OCI-LY1 (cell line): ENCODE measurements around the gene PLXNA3.

Experiments used
- H2AFZ ChIP-seq: fragments of 200-600 bp; sonication (generic), shearing (Covaris generic); 2 replicates; pipeline ENCODE4 v1.6.0; 2014; ENCODE audit warnings: antibody characterized with exemption, mild to moderate bottlenecking, low read length
- H3F3A ChIP-seq: fragments of 200-600 bp; sonication (generic), shearing (Covaris generic); 2 replicates; pipeline ENCODE4 v1.6.0; 2014; ENCODE audit warnings: mild to moderate bottlenecking, antibody characterized with exemption, low read length, moderate library complexity; ENCODE audit not compliant: insufficient read depth
- H3K27ac ChIP-seq: fragments of 200-600 bp; sonication (generic); 2 replicates; pipeline ENCODE4 v1.5.1; 2014; ENCODE audit warnings: low read length, mixed run types, mild to moderate bottlenecking, low read depth; ENCODE audit not compliant: poor library complexity, severe bottlenecking
- H3K27me3 ChIP-seq: fragments of 200-600 bp; sonication (generic); 2 replicates; pipeline ENCODE4 v1.6.0; 2014; ENCODE audit warnings: antibody characterized with exemption, mild to moderate bottlenecking, low read length, moderate library complexity; ENCODE audit not compliant: insufficient read depth
- H3K36me3 ChIP-seq: fragments of 200-600 bp; sonication (generic); 2 replicates; pipeline ENCODE4 v1.6.1; 2014; ENCODE audit warnings: mild to moderate bottlenecking, antibody characterized with exemption, low read length, moderate library complexity, mixed read lengths; ENCODE audit not compliant: insufficient read depth
- H3K4me1 ChIP-seq: fragments of 200-600 bp; sonication (generic); 2 replicates; pipeline ENCODE4 v1.5.1; 2014; ENCODE audit warnings: mild to moderate bottlenecking, low read length, moderate library complexity; ENCODE audit not compliant: insufficient read depth, severe bottlenecking
- H3K4me2 ChIP-seq: fragments of 200-600 bp; sonication (generic), shearing (Covaris generic); 2 replicates; pipeline ENCODE4 v1.6.1; 2014; ENCODE audit warnings: low read length
- H3K4me3 ChIP-seq: fragments of 200-600 bp; sonication (generic); 2 replicates; pipeline ENCODE4 v1.5.1; 2014; ENCODE audit warnings: low read length, low read depth, mild to moderate bottlenecking, mixed read lengths; ENCODE audit not compliant: poor library complexity, severe bottlenecking
- H3K79me2 ChIP-seq: fragments of 200-600 bp; shearing (Covaris generic); 2 replicates; pipeline ENCODE4 v1.6.1; 2016; ENCODE audit warnings: mixed run types, low read length, mixed read lengths; ENCODE audit not compliant: insufficient read depth
- H3K9ac ChIP-seq: fragments of 200-600 bp; sonication (generic), shearing (Covaris generic); 2 replicates; pipeline ENCODE4 v1.6.1; 2014; ENCODE audit warnings: mild to moderate bottlenecking, low read length, mixed read lengths
- H3K9me2 ChIP-seq: fragments of 200-600 bp; sonication (generic), shearing (Covaris generic); 2 replicates; pipeline ENCODE4 v1.6.1; 2014; ENCODE audit warnings: low read depth, mild to moderate bottlenecking, low read length, mixed read lengths
- H3K9me3 ChIP-seq: fragments of 200-600 bp; shearing (Covaris generic); 2 replicates; pipeline ENCODE4 v1.6.1; 2014; ENCODE audit warnings: low read length, mixed read lengths
- H4K20me1 ChIP-seq: fragments of 200-600 bp; sonication (generic), shearing (Covaris generic); 2 replicates; pipeline ENCODE4 v1.6.0; 2016; ENCODE audit warnings: mild to moderate bottlenecking, low read length; ENCODE audit not compliant: insufficient read depth
- EZH2 ChIP-seq: fragments of 200-600 bp; sonication (generic), shearing (Covaris generic); IDR thresholded peaks from 2 replicates; pipeline ENCODE4 v1.8.0; 2017; ENCODE audit warnings: borderline replicate concordance, mixed run types, mild to moderate bottlenecking, antibody characterized with exemption, low read length, moderate library complexity, mixed read lengths
- TF ChIP-seq, protein P1 (sequence below): fragments of 200-600 bp; sonication (generic), shearing (Covaris generic); IDR thresholded peaks from 2 replicates; pipeline ENCODE4 v1.5.1; 2017; ENCODE audit warnings: mild to moderate bottlenecking, antibody characterized with exemption, low read length, moderate library complexity, mixed read lengths

Gene PLXNA3

DNA sequence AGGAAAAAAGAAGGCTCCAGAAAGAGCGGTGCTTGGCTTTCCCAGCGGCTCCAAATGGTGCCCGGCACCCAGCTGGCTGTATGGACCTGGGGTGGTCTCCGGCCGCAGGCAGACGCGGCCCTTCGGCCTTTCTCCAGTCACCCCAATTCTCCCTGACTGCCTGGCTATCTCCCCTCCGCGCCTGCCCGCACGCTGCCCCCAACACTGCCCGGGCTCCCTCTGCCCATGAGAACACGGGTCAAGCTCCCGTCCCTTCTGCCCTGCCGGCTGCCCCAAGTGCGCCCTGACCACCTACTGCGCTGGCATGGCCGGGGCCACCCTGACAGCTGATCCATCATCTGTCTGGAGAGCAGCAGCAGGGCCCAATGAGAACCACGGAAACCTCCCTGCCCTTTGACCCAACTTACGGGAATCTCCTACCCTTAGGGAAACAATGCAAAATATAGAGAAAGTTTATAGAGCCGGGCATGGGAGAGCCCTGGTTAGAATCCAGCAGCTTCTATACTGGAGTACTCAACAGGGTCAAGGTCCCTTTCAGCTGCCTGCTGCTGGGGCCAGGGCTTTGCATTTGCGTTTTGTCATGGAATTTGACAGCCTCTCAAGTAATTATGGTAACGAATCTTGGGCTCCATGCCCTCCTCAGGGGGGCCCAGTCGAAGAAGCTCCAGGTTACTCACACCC lies 59.2 kb downstream of the PLXNA3 start:
- no peaks in the 10 kb centered on the region for H3K9me3 ChIP-seq
- H3K27ac ChIP-seq, result no peak overlapping the region
- no peaks in the 10 kb centered on the region for H3F3A ChIP-seq
- H3K9me2 ChIP-seq, result no peaks in the 10 kb centered on the region
- TF ChIP-seq, protein P1, sequence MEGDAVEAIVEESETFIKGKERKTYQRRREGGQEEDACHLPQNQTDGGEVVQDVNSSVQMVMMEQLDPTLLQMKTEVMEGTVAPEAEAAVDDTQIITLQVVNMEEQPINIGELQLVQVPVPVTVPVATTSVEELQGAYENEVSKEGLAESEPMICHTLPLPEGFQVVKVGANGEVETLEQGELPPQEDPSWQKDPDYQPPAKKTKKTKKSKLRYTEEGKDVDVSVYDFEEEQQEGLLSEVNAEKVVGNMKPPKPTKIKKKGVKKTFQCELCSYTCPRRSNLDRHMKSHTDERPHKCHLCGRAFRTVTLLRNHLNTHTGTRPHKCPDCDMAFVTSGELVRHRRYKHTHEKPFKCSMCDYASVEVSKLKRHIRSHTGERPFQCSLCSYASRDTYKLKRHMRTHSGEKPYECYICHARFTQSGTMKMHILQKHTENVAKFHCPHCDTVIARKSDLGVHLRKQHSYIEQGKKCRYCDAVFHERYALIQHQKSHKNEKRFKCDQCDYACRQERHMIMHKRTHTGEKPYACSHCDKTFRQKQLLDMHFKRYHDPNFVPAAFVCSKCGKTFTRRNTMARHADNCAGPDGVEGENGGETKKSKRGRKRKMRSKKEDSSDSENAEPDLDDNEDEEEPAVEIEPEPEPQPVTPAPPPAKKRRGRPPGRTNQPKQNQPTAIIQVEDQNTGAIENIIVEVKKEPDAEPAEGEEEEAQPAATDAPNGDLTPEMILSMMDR, result no peak
- TF ChIP-seq EZH2, result no peak
- H3K9ac ChIP-seq, result no peak overlapping the region; the same call in 1 of the 2 replicates
- H4K20me1 ChIP-seq, result no peaks in the 10 kb centered on the region
- no peak overlapping the region for H2AFZ ChIP-seq
- no peaks in the 10 kb centered on the region for H3K36me3 ChIP-seq
- peak overlapping the region; percentile 78 for H3K4me3 ChIP-seq
- H3K4me1 ChIP-seq, result peaks cover 13% of the 10 kb centered on the region
- H3K27me3 ChIP-seq, result no peaks in the 10 kb centered on the region
- H3K4me2 ChIP-seq, result peak overlapping the region; percentile 96; the same call in 1 of the 2 replicates
- no peaks in the 10 kb centered on the region for H3K79me2 ChIP-seq

DNA sequence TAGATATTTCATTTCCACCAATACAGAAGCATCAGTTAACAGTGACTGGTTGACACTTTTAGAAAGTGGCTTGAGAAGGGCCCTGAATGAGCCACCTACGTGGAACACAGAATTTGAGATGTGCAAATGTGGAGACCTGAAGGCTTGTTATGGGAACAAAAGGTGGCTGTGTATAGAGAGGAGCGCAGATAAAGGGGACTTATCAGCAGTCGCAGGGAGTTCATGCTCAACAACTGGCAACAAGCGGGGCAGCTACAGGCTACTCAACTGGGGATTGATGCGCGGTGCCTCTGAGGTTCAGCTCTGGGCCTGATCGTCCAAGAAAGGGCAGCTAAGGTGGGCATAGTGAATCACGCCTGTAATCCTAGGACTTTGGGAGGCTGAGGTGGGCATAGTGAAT lies 61.3 kb downstream of the PLXNA3 start:
- TF ChIP-seq, protein P1, result no peak
- no peak for TF ChIP-seq EZH2
- Histone ChIP-seq H3K9me3 (no peaks in the 10 kb centered on the region), H3K27ac (no peak overlapping the region), H3K9ac (no peak overlapping the region), H3K79me2 (no peaks in the 10 kb centered on the region), H3K4me1 (peaks cover 13% of the 10 kb centered on the region), H3K27me3 (no peaks in the 10 kb centered on the region), H3F3A (no peaks in the 10 kb centered on the region), H3K9me2 (no peaks in the 10 kb centered on the region), H3K4me2 (no peak overlapping the region), H2AFZ (no peak overlapping the region), H3K36me3 (no peaks in the 10 kb centered on the region), H4K20me1 (no peaks in the 10 kb centered on the region), H3K4me3 (no peak overlapping the region)

DNA sequence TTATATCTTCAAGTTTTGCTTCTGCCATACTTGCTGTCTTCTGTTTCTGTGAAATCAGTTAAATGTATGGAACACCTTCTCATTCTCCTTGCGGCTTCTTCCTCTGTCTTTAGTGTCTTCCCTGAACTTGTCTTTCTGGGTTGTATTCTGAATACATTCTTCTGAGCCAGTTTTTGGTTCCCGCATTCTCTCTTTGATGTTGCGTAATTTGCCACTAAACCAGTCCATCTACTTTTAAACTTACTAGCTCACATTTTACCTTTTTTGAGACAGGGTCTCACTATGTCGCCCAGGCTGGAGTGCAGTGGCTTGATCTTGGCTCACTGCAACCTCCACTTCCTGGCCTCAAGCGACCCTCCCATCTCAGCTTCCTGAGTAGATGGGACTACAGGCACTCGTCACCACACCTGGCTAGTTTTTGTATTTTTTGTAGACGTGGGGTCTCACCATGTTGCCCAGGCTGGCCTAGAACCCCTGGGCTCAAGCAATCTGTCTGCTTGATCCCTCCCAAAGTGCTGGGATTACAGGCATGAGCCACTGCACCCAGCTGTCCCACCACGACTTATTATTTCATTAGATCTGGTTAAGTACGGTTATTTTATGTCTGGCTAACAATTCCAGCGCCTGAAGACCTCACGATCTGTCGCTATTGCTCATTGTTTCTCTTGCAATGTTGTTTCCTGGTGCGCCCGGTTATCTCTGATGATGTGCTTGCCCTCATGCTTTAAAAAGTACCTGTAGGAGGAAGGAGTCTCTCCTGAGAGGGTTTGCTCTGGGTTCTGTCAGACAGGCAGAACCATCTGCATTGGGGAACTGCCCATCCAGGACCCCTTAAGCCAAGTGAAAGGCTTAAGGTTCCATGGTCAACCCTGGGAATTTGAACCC lies 67.8 kb downstream of the PLXNA3 start:
- Histone ChIP-seq H3K4me3 (no peak overlapping the region), H4K20me1 (no peaks in the 10 kb centered on the region), H3K9ac (no peak overlapping the region), H3F3A (no peaks in the 10 kb centered on the region), H3K9me3 (no peaks in the 10 kb centered on the region), H3K4me1 (peaks cover 16% of the 10 kb centered on the region), H3K27me3 (no peaks in the 10 kb centered on the region), H3K27ac (no peak overlapping the region), H2AFZ (no peak overlapping the region), H3K79me2 (no peaks in the 10 kb centered on the region), H3K9me2 (no peaks in the 10 kb centered on the region), H3K36me3 (no peaks in the 10 kb centered on the region), H3K4me2 (no peak overlapping the region)
- TF ChIP-seq, protein P1, result no peak
- no peak for TF ChIP-seq EZH2
